ENCODE data around the gene OSGIN1. TPM values are rescaled to one million over a fixed set of nuclear protein-coding genes. Genes with fewer than 3 reads are reported as not detected.
A peak's percentile ranks its signal among the peaks of the same experiment; 100 is the strongest.

OSGIN1 gene
- total RNA-seq, 2 donors from 2014 or later, result 0.48 to 2.5 TPM

GRCh38 chr16:83920894-83921491, 32.0 kb upstream of the OSGIN1 start:
- Mint-ChIP-seq H3K36me3 (ENCODE audit: low read depth) (peaks cover 4% of the 10 kb centered on the region), H3K27ac (no peak overlapping the region), H3K27me3 (no peaks in the 10 kb centered on the region), H3K9me3 (no peaks in the 10 kb centered on the region), H3K4me1 (peaks cover 4% of the 10 kb centered on the region), H3K4me3 (no peak overlapping the region)
- ATAC-seq (replicated peaks), result no peak

GRCh38 chr16:83923581-83924365, 29.3 kb upstream of the OSGIN1 start:
- ATAC-seq (replicated peaks), result no peak
- H3K4me1 Mint-ChIP-seq, result no peaks in the 10 kb centered on the region
- H3K27me3 Mint-ChIP-seq, result no peaks in the 10 kb centered on the region
- no peaks in the 10 kb centered on the region for H3K36me3 Mint-ChIP-seq (ENCODE audit: low read depth)
- no peaks in the 10 kb centered on the region for H3K9me3 Mint-ChIP-seq
- H3K4me3 Mint-ChIP-seq, result no peak overlapping the region
- no peak overlapping the region for H3K27ac Mint-ChIP-seq

- Mint-ChIP-seq H3K36me3 (ENCODE audit: low read depth) (no peaks in the 10 kb centered on the region), H3K4me1 (no peaks in the 10 kb centered on the region), H3K27me3 (no peaks in the 10 kb centered on the region), H3K4me3 (no peak overlapping the region), H3K27ac (no peak overlapping the region), H3K9me3 (no peaks in the 10 kb centered on the region)
- ATAC-seq (replicated peaks), result no peak
These were observed 28.4 kb upstream of the OSGIN1 start for GRCh38 chr16:83924686-83925085.

- ATAC-seq (replicated peaks), result no peak
- H3K9me3 Mint-ChIP-seq, result no peaks in the 10 kb centered on the region
- no peaks in the 10 kb centered on the region for H3K27me3 Mint-ChIP-seq
These were observed 27.7 kb upstream of the OSGIN1 start for GRCh38 chr16:83925095-83925905.

GRCh38 chr16:83925957-83926725, 26.9 kb upstream of the OSGIN1 start:
- H3K4me3 Mint-ChIP-seq, result no peak overlapping the region
- H3K27ac Mint-ChIP-seq, result no peak overlapping the region
- no peaks in the 10 kb centered on the region for H3K27me3 Mint-ChIP-seq
- H3K36me3 Mint-ChIP-seq (ENCODE audit: low read depth), result no peaks in the 10 kb centered on the region
- ATAC-seq (replicated peaks), result no peak
- H3K9me3 Mint-ChIP-seq, result no peaks in the 10 kb centered on the region
- no peaks in the 10 kb centered on the region for H3K4me1 Mint-ChIP-seq

More at GRCh38 chr16:83925095-83925905, 27.7 kb upstream of the OSGIN1 start:
- no peaks in the 10 kb centered on the region for H3K36me3 Mint-ChIP-seq (ENCODE audit: low read depth)
- H3K4me1 Mint-ChIP-seq, result no peaks in the 10 kb centered on the region
- no peak overlapping the region for H3K4me3 Mint-ChIP-seq
- no peak overlapping the region for H3K27ac Mint-ChIP-seq

- ATAC-seq (replicated peaks), result peak; percentile 74
- Mint-ChIP-seq H3K27me3 (no peaks in the 10 kb centered on the region), H3K36me3 (ENCODE audit: low read depth) (no peaks in the 10 kb centered on the region), H3K9me3 (no peaks in the 10 kb centered on the region), H3K27ac (no peak overlapping the region), H3K4me1 (no peaks in the 10 kb centered on the region), H3K4me3 (no peak overlapping the region)
These were observed 26.2 kb upstream of the OSGIN1 start for GRCh38 chr16:83926726-83927397.

- ATAC-seq (replicated peaks), result no peak
- Mint-ChIP-seq H3K27ac (no peak overlapping the region), H3K36me3 (ENCODE audit: low read depth) (no peaks in the 10 kb centered on the region), H3K4me1 (no peaks in the 10 kb centered on the region), H3K9me3 (no peaks in the 10 kb centered on the region), H3K27me3 (no peaks in the 10 kb centered on the region), H3K4me3 (no peak overlapping the region)
These were observed 24.5 kb upstream of the OSGIN1 start for GRCh38 chr16:83928341-83929055.

- H3K4me1 Mint-ChIP-seq, result no peaks in the 10 kb centered on the region
- no peak overlapping the region for H3K4me3 Mint-ChIP-seq
- no peak for ATAC-seq (replicated peaks)
- no peaks in the 10 kb centered on the region for H3K36me3 Mint-ChIP-seq (ENCODE audit: low read depth)
- no peak overlapping the region for H3K27ac Mint-ChIP-seq
- no peaks in the 10 kb centered on the region for H3K9me3 Mint-ChIP-seq
- H3K27me3 Mint-ChIP-seq, result no peaks in the 10 kb centered on the region
These were observed 23.1 kb upstream of the OSGIN1 start for GRCh38 chr16:83929811-83930555.

GRCh38 chr16:83930730-83931500, 22.1 kb upstream of the OSGIN1 start:
- Mint-ChIP-seq H3K4me3 (no peak overlapping the region), H3K27ac (no peak overlapping the region), H3K9me3 (no peaks in the 10 kb centered on the region), H3K4me1 (no peaks in the 10 kb centered on the region), H3K27me3 (no peaks in the 10 kb centered on the region), H3K36me3 (ENCODE audit: low read depth) (no peaks in the 10 kb centered on the region)
- no peak for ATAC-seq (replicated peaks)

GRCh38 chr16:83931556-83931955, 21.5 kb upstream of the OSGIN1 start:
- no peaks in the 10 kb centered on the region for H3K27me3 Mint-ChIP-seq
- no peaks in the 10 kb centered on the region for H3K36me3 Mint-ChIP-seq (ENCODE audit: low read depth)

GRCh38 chr16:83932304-83932703, 20.7 kb upstream of the OSGIN1 start:
- ATAC-seq (replicated peaks), result no peak
- no peaks in the 10 kb centered on the region for H3K27me3 Mint-ChIP-seq
- H3K4me1 Mint-ChIP-seq, result no peaks in the 10 kb centered on the region
- no peak overlapping the region for H3K4me3 Mint-ChIP-seq
- H3K9me3 Mint-ChIP-seq, result no peaks in the 10 kb centered on the region
- no peaks in the 10 kb centered on the region for H3K36me3 Mint-ChIP-seq (ENCODE audit: low read depth)
- H3K27ac Mint-ChIP-seq, result no peak overlapping the region

More at GRCh38 chr16:83931556-83931955, 21.5 kb upstream of the OSGIN1 start:
- H3K27ac Mint-ChIP-seq, result no peak overlapping the region
- H3K4me3 Mint-ChIP-seq, result no peak overlapping the region
- no peaks in the 10 kb centered on the region for H3K9me3 Mint-ChIP-seq
- H3K4me1 Mint-ChIP-seq, result no peaks in the 10 kb centered on the region
- no peak for ATAC-seq (replicated peaks)

- Mint-ChIP-seq H3K4me1 (no peaks in the 10 kb centered on the region), H3K36me3 (ENCODE audit: low read depth) (no peaks in the 10 kb centered on the region), H3K27me3 (no peaks in the 10 kb centered on the region), H3K27ac (no peak overlapping the region), H3K4me3 (no peak overlapping the region), H3K9me3 (no peaks in the 10 kb centered on the region)
- ATAC-seq (replicated peaks), result no peak
These were observed 19.9 kb upstream of the OSGIN1 start for GRCh38 chr16:83932955-83933673.
